Dermis microvascular lymphatic vessel endothelial cell (primary cell): Measurements from ENCODE around the gene RAPGEF1. TPM values are rescaled to one million over a fixed set of nuclear protein-coding genes. Genes with fewer than 3 reads are reported as not detected.
A peak's percentile ranks its signal among the peaks of the same experiment; 100 is the strongest.
"Not testable (repeated sequence)": the region's sequence is repeated elsewhere in the genome, so short reads cannot be mapped to it uniquely, and the experiment has no call there.

Source experiments
- DNase-seq, 2 donors: peaks; one replicate each; pipeline versions ENCODE4 v3.0.0 to v3.0.0-alpha.2; 2010; ENCODE audit warnings: low read depth in 2 of 2
- total RNA-seq: library from RNA; depleted of rRNA; stranded (reverse); fragments of >200 nt; gene quantifications from 2 replicates; pipeline ENCODE4 v1.2.1, GENCODE V29; 2014

RAPGEF1 gene
- total RNA-seq, 1 donor from 2014 or later, result 32.9 TPM

- DNase-seq, result no peak
Measured at GRCh38 chr9:131691969-131692611, 47.8 kb downstream of the RAPGEF1 start.

- DNase-seq, result no peak
Measured at GRCh38 chr9:131690941-131691573, 48.8 kb downstream of the RAPGEF1 start.

- no peak for DNase-seq
Measured at GRCh38 chr9:131690462-131690861, 49.4 kb downstream of the RAPGEF1 start.

- DNase-seq, result no peak
Measured at GRCh38 chr9:131688377-131688776, 51.5 kb downstream of the RAPGEF1 start.

- no peak for DNase-seq
Measured at GRCh38 chr9:131685753-131686706, 53.8 kb downstream of the RAPGEF1 start.

GRCh38 chr9:131683094-131683493 lies 56.8 kb downstream of the RAPGEF1 start:
- DNase-seq, result not testable (repeated sequence)

- peak in 1 of 2 donors; percentile 40 for DNase-seq
Measured at GRCh38 chr9:131682261-131682660, 57.6 kb downstream of the RAPGEF1 start.

GRCh38 chr9:131681826-131682225 lies 58.0 kb downstream of the RAPGEF1 start:
- peak in 1 of 2 donors; percentile 63 for DNase-seq

GRCh38 chr9:131681108-131681507 lies 58.8 kb downstream of the RAPGEF1 start:
- DNase-seq, result not testable (repeated sequence)

- DNase-seq, result no peak
Measured at GRCh38 chr9:131679261-131680020, 60.4 kb downstream of the RAPGEF1 start.

- DNase-seq, result peak in 1 of 2 donors; percentile 90
Measured at GRCh38 chr9:131678499-131679111, 61.3 kb downstream of the RAPGEF1 start.

- DNase-seq, result peak in 1 of 2 donors; percentile 92
Measured at GRCh38 chr9:131677444-131678180, 62.3 kb downstream of the RAPGEF1 start.

GRCh38 chr9:131677049-131677443 lies 62.8 kb downstream of the RAPGEF1 start:
- DNase-seq, result peak in 1 of 2 donors; percentile 83

- no peak for DNase-seq
Measured at GRCh38 chr9:131676431-131676972, 63.4 kb downstream of the RAPGEF1 start.

GRCh38 chr9:131675437-131676022 lies 64.3 kb downstream of the RAPGEF1 start:
- no peak for DNase-seq

GRCh38 chr9:131674425-131675421 lies 65.2 kb downstream of the RAPGEF1 start:
- no peak for DNase-seq

GRCh38 chr9:131673531-131673930 lies 66.3 kb downstream of the RAPGEF1 start:
- DNase-seq, result no peak

- no peak for DNase-seq
Measured at GRCh38 chr9:131673068-131673467, 66.8 kb downstream of the RAPGEF1 start.
